Left lobe of liver (tissue), 2 donors: ENCODE results near the gene OR2K2. TPM values are rescaled to one million over a fixed set of nuclear protein-coding genes. Genes with fewer than 3 reads are reported as not detected.
"Not testable (repeated sequence)": the region's sequence is repeated elsewhere in the genome, so short reads cannot be mapped to it uniquely, and the experiment has no call there.

Source experiments
- ATAC-seq: fragments of 200-7000 bp; cut with Tn5 transposase; one replicate; pipeline ENCODE4 v1.9.1; 2020; ENCODE audit warnings: mild to moderate bottlenecking, moderate library complexity
- DNase-seq: peaks from one replicate; pipeline ENCODE4 v3.0.0-alpha.2; 2020; ENCODE audit warnings: low spot score
- total RNA-seq: library from RNA; stranded (reverse); gene quantifications from one replicate; pipeline ENCODE4 v1.2.1, GENCODE V29; 2021
- donor health status: DM: no; HTN: no; CAD: no; lungs with moderate emphysema.
- donor health status: DM: no; HTN: yes; CAD: no.

The OR2K2 gene
- total RNA-seq, 1 donor from 2014 or later = not detected

- ATAC-seq (peak; percentile 97), DNase-seq (no peak)
These were observed 31.1 kb downstream of the OR2K2 start for GRCh38 chr9:111298731-111299598.

GRCh38 chr9:111298111-111298510, 31.9 kb downstream of the OR2K2 start:
- DNase-seq = no peak
- ATAC-seq = no peak

- DNase-seq (no peak), ATAC-seq (no peak)
These were observed 32.8 kb downstream of the OR2K2 start for GRCh38 chr9:111297066-111297824.

- ATAC-seq = peak; percentile 34
These were observed 35.2 kb downstream of the OR2K2 start for GRCh38 chr9:111294691-111295451.

GRCh38 chr9:111287127-111287526, 42.9 kb downstream of the OR2K2 start:
- ATAC-seq = no peak
- no peak for DNase-seq

More at GRCh38 chr9:111294691-111295451, 35.2 kb downstream of the OR2K2 start:
- DNase-seq = no peak

- no peak for ATAC-seq
These were observed 45.3 kb downstream of the OR2K2 start for GRCh38 chr9:111284703-111285102.

GRCh38 chr9:111282845-111283244, 47.2 kb downstream of the OR2K2 start:
- DNase-seq = no peak
- ATAC-seq = no peak

More at GRCh38 chr9:111284703-111285102, 45.3 kb downstream of the OR2K2 start:
- no peak for DNase-seq

GRCh38 chr9:111280795-111281194, 49.2 kb downstream of the OR2K2 start:
- ATAC-seq, DNase-seq: not testable (repeated sequence)

Other genes starting within 250 kb of the OR2K2 start
- gene ECPAS, start 154.2 kb upstream of the OR2K2 start, total RNA-seq = 36.4 TPM
- gene ZNF483, start 195.0 kb upstream of the OR2K2 start, total RNA-seq = 0.53 TPM